ENCODE data around the gene RARB.

Gene RARB

GRCh38 chr3:25513642-25514266 is 85.7 kb downstream of the RARB start:
- TF ChIP-seq CTCF (IDR thresholded peaks at IDR 0.05; ENCODE audit: low read depth, low read length, missing control alignments), result no peak
- no peak overlapping the region for H3K4me3 ChIP-seq (replicated peaks; ENCODE audit: low read depth, low read length)
- DNase-seq (ENCODE audit: extremely low read depth, low read depth), result no peak

GRCh38 chr3:25515171-25515570 is 87.1 kb downstream of the RARB start:
- no peak overlapping the region for H3K4me3 ChIP-seq (replicated peaks; ENCODE audit: low read depth, low read length)
- TF ChIP-seq CTCF (IDR thresholded peaks at IDR 0.05; ENCODE audit: low read depth, low read length, missing control alignments), result no peak
- no peak for DNase-seq (ENCODE audit: extremely low read depth, low read depth)

- no peak for DNase-seq (ENCODE audit: extremely low read depth, low read depth)
- TF ChIP-seq CTCF (IDR thresholded peaks at IDR 0.05; ENCODE audit: low read depth, low read length, missing control alignments), result no peak
These were observed 93.0 kb downstream of the RARB start for GRCh38 chr3:25520926-25521559.

GRCh38 chr3:25527336-25527735 is 99.3 kb downstream of the RARB start:
- TF ChIP-seq CTCF (IDR thresholded peaks at IDR 0.05; ENCODE audit: low read depth, low read length, missing control alignments), result no peak
- no peak for DNase-seq (ENCODE audit: extremely low read depth, low read depth)
- no peak overlapping the region for H3K4me3 ChIP-seq (replicated peaks; ENCODE audit: low read depth, low read length)

More at GRCh38 chr3:25520926-25521559, 93.0 kb downstream of the RARB start:
- no peak overlapping the region for H3K4me3 ChIP-seq (replicated peaks; ENCODE audit: low read depth, low read length)

GRCh38 chr3:25527801-25528200 is 99.7 kb downstream of the RARB start:
- H3K4me3 ChIP-seq (replicated peaks; ENCODE audit: low read depth, low read length), result no peak overlapping the region
- no peak for DNase-seq (ENCODE audit: extremely low read depth, low read depth)
- no peak for TF ChIP-seq CTCF (IDR thresholded peaks at IDR 0.05; ENCODE audit: low read depth, low read length, missing control alignments)

GRCh38 chr3:25531971-25532370 is 103.9 kb downstream of the RARB start:
- TF ChIP-seq CTCF (IDR thresholded peaks at IDR 0.05; ENCODE audit: low read depth, low read length, missing control alignments), result no peak
- no peak overlapping the region for H3K4me3 ChIP-seq (replicated peaks; ENCODE audit: low read depth, low read length)
- DNase-seq (ENCODE audit: extremely low read depth, low read depth), result no peak

Measured in HFF-Myc (cell line).